GM12891 (cell line): ENCODE measurements around the gene CHST8.

Experiments used
- DNase-seq: peaks from one replicate; pipeline ENCODE4 v3.0.0; 2011; ENCODE audit warnings: low spot score; ENCODE audit not compliant: insufficient read length
- FAIRE-seq: peaks from 2 replicates; lab custom pipeline; 2011; peaks lifted over from hg19 to GRCh38; lab: Jason Lieb, UNC
- PAX5 ChIP-seq: IDR thresholded peaks from 2 replicates; pipeline ENCODE4 v1.6.1; 2011; ENCODE audit warnings: low read length, moderate library complexity, mild to moderate bottlenecking; ENCODE audit not compliant: insufficient read depth, severe bottlenecking
- POLR2A ChIP-seq: IDR thresholded peaks from 2 replicates; pipeline ENCODE4 v1.6.1; 2011; ENCODE audit warnings: low read depth, low read length, control low read depth
- POLR2AphosphoS5 ChIP-seq: IDR thresholded peaks from 2 replicates; pipeline ENCODE4 v1.6.1; 2011; ENCODE audit warnings: low read depth, low read length, control low read depth
- POU2F2 ChIP-seq: IDR thresholded peaks from 2 replicates; pipeline ENCODE4 v1.6.1; 2011; ENCODE audit warnings: low read depth, mild to moderate bottlenecking, control low read depth, low read length, moderate library complexity
- SPI1 ChIP-seq: IDR thresholded peaks from 2 replicates; pipeline ENCODE4 v1.6.1; 2011; ENCODE audit warnings: low read depth, low read length, control low read depth
- TAF1 ChIP-seq: IDR thresholded peaks from 2 replicates; pipeline ENCODE4 v1.6.1; 2011; ENCODE audit warnings: low read depth, low read length, control low read depth

Gene CHST8

GRCh38 chr19:33781415-33781935, 159.7 kb downstream of the CHST8 start:
- no peak for DNase-seq
- FAIRE-seq = no peak
- TF ChIP-seq POLR2A (no peak), SPI1 (no peak), PAX5 (no peak), TAF1 (no peak), POLR2AphosphoS5 (no peak), POU2F2 (no peak)

DNA sequence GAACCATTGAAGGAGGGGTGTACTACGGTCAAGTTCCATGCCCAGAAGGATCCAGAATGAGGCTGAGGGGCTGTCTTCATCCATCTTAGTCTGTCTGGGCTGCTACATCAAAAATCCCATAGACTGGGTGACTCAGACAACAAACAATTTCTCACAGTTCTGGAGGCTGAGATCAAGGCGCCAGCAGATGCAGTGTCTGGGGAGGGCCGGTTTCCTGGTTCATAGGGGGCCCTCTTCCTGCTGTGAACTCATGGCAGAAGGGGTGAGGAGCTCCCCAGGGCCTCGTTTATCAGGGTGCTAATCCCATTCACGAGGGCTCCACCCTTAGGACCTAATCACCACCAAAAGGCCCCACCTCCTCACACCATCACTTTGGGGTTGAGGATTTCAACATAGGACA, 160.2 kb downstream of the CHST8 start:
- TF ChIP-seq PAX5 = no peak
- DNase-seq (no peak), FAIRE-seq (no peak)

- FAIRE-seq (no peak), DNase-seq (no peak)
- no peak for TF ChIP-seq SPI1
- TF ChIP-seq POU2F2 = no peak
- no peak for TF ChIP-seq POLR2AphosphoS5
- TF ChIP-seq TAF1 = no peak
Observed at GRCh38 chr19:33784432-33784831, 162.7 kb downstream of the CHST8 start.

- TF ChIP-seq POLR2A (no peak), POU2F2 (no peak), SPI1 (no peak), TAF1 (no peak), PAX5 (no peak), POLR2AphosphoS5 (no peak)
- DNase-seq (no peak), FAIRE-seq (no peak)
Observed at GRCh38 chr19:33785795-33786194, 164.0 kb downstream of the CHST8 start.

- FAIRE-seq (no peak), DNase-seq (no peak)
- TF ChIP-seq POU2F2 (no peak), SPI1 (no peak), POLR2AphosphoS5 (no peak), PAX5 (no peak), POLR2A (no peak), TAF1 (no peak)
Observed at GRCh38 chr19:33788676-33789075, 166.9 kb downstream of the CHST8 start.

- FAIRE-seq (no peak), DNase-seq (no peak)
- no peak for TF ChIP-seq SPI1
- TF ChIP-seq POLR2A = no peak
- no peak for TF ChIP-seq TAF1
- TF ChIP-seq PAX5 = no peak
- no peak for TF ChIP-seq POLR2AphosphoS5
- no peak for TF ChIP-seq POU2F2
Observed at GRCh38 chr19:33789344-33789743, 167.6 kb downstream of the CHST8 start.

DNA sequence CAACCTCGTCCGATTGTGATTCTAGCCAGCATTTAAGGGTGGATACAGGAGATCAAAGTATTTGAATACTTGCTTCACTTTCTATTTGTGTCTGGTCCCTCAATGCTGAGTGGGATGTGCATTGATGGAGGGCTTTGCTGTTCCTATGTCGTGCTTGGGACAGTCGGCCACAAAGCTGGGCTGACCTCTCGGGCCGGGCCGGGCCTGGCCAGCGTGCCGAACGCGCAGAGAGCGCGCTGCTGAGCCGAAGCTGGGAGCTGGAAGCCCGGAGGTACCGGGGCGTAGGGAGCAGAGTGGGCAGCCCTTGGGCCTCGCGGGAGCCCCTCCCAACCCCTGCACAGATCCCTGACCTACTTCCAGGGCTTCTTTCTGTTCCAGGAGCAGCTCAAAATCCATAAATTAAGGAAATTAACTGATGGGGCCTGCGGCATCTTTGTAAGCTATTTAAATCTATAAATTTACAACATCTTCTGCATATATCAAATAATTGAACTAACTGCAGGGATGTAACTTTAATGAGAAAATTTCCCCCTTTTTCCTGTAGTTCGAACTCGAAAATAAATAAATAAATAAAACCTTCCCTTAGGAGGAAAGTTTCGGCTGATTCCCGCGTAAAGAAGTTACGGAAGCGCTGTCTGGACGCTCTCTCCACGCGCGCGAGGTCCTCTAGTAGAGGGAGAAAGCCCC, 173.1 kb downstream of the CHST8 start:
- no peak for DNase-seq
- no peak for FAIRE-seq
- TF ChIP-seq POLR2AphosphoS5 = no peak
- no peak for TF ChIP-seq POLR2A
- TF ChIP-seq PAX5 = no peak
- no peak for TF ChIP-seq POU2F2
- no peak for TF ChIP-seq SPI1
- TF ChIP-seq TAF1 = no peak

- DNase-seq = peak; percentile 81
- no peak for TF ChIP-seq SPI1
- no peak for TF ChIP-seq POLR2AphosphoS5
- no peak for TF ChIP-seq POLR2A
- no peak for TF ChIP-seq TAF1
- no peak for TF ChIP-seq POU2F2
- no peak for TF ChIP-seq PAX5
- no peak for FAIRE-seq
Observed at GRCh38 chr19:33795370-33796163, 173.8 kb downstream of the CHST8 start.

DNA sequence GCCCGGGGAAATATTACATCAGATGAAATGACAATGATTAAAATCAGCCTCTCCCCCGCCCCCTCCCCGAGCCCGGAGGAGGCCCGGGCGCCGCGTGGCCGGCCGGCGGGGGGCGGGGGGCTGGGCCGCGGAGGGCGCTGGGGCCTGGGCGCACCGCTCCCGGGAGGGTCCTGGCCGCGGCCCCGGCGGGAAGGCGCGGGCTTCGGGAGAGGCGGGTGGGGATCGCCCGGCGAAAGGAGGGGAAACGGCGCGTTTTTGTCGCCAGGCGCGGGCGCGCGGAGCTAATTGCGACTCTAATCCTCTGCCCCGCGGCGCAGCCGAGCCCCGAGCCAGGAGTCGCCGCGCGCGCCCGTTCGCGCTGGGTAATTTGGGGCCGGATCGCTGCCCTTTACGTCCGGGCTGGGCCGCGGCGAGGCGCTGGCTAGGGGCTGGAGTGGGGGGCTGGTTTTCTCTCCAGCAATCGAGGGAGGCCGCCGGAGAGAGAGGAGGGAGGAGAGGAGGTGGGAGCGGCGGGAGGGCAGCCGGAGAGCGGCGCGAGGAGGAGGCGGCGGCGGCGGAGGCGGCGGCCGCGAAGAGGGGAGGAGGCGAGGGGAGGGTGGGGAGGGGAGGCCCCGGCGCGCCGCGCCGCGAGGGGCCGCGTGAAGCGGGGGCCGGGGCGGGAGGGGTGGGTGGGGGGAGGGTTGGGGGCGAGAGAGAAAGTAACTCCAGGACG, 174.6 kb downstream of the CHST8 start, which contains the start of gene KCTD15:
Gene KCTD15 (plus strand): TSS at position 707 of the 712 bp plus-strand sequence. CDS start 3,585 bp downstream, outside the sequence.
- FAIRE-seq (no peak), DNase-seq (no peak)
- TF ChIP-seq SPI1 (no peak), TAF1 (no peak), POU2F2 (no peak), PAX5 (no peak)
